Keratinocyte (primary cell): Measurements from ENCODE around the gene PLXNB2. TPM values are rescaled to one million over a fixed set of nuclear protein-coding genes. Genes with fewer than 3 reads are reported as not detected.
A peak's percentile ranks its signal among the peaks of the same experiment; 100 is the strongest.

Experiments
- DNase-seq: peaks from one replicate; pipeline ENCODE4 v3.0.0-alpha.2; 2011; ENCODE audit warnings: low read depth, missing footprints, low spot score
- FAIRE-seq: peaks from 2 replicates; lab custom pipeline; 2011; peaks lifted over from hg19 to GRCh38; lab: Jason Lieb, UNC
- H2AFZ ChIP-seq: 2 replicates; pipeline ENCODE4 v1.6.0; 2012; ENCODE audit warnings: low read length, control low read depth, inconsistent platforms; ENCODE audit not compliant: control insufficient read depth
- H3K27ac ChIP-seq: 2 replicates; pipeline ENCODE4 v1.5.1; 2011; ENCODE audit warnings: low read length; ENCODE audit not compliant: control insufficient read depth, insufficient read depth
- H3K27me3 ChIP-seq: 3 replicates; pipeline ENCODE4 v1.6.0; 2011; ENCODE audit warnings: low read length; ENCODE audit not compliant: control insufficient read depth, insufficient read depth; ENCODE audit errors: extremely low read depth
- H3K36me3 ChIP-seq, 2 experiments: 2 replicates in 1 of 2; 3 replicates in 1 of 2; pipeline ENCODE4 v1.5.1; 2011; ENCODE audit warnings: low read length in 2 of 2, mild to moderate bottlenecking in 1 of 2; ENCODE audit not compliant: control insufficient read depth in 2 of 2, insufficient read depth in 2 of 2; ENCODE audit errors: extremely low read depth in 1 of 2
- H3K4me1 ChIP-seq: 3 replicates; pipeline ENCODE4 v1.5.1; 2011; ENCODE audit warnings: low read length; ENCODE audit not compliant: control insufficient read depth, insufficient read depth; ENCODE audit errors: extremely low read depth
- H3K4me2 ChIP-seq: 3 replicates; pipeline ENCODE4 v1.6.0; 2011; ENCODE audit warnings: low read depth, low read length; ENCODE audit not compliant: control insufficient read depth, insufficient read depth; ENCODE audit errors: extremely low read depth
- H3K4me3 ChIP-seq, 3 experiments: fragments of 200-600 bp in 1 of 3; sonication (generic) in 1 of 3; 2 replicates in 2 of 3; 3 replicates in 1 of 3; pipeline ENCODE4 v1.5.1; 2011 to 2016; ENCODE audit warnings: low read length in 3 of 3, mild to moderate bottlenecking in 3 of 3, control low read depth in 2 of 3, inconsistent platforms in 1 of 3, low read depth in 1 of 3, mixed read lengths in 1 of 3, mixed run types in 1 of 3, moderate library complexity in 1 of 3; ENCODE audit not compliant: control insufficient read depth in 2 of 3, insufficient read depth in 2 of 3; ENCODE audit errors: extremely low read depth in 1 of 3
- H3K79me2 ChIP-seq: 2 replicates; pipeline ENCODE4 v1.6.0; 2012; ENCODE audit warnings: low read length; ENCODE audit not compliant: control insufficient read depth, insufficient read depth
- H3K9ac ChIP-seq: 3 replicates; pipeline ENCODE4 v1.6.0; 2011; ENCODE audit warnings: low read length; ENCODE audit not compliant: control insufficient read depth, insufficient read depth; ENCODE audit errors: extremely low read depth
- H3K9me1 ChIP-seq: 3 replicates; pipeline ENCODE4 v1.6.0; 2011; ENCODE audit warnings: low read length; ENCODE audit not compliant: control insufficient read depth, insufficient read depth; ENCODE audit errors: extremely low read depth
- H3K9me3 ChIP-seq: 2 replicates; pipeline ENCODE4 v1.5.1; 2012; ENCODE audit warnings: low read depth, low read length; ENCODE audit not compliant: control insufficient read depth
- H4K20me1 ChIP-seq: 3 replicates; pipeline ENCODE4 v1.6.0; 2011; ENCODE audit warnings: low read length; ENCODE audit not compliant: control insufficient read depth, insufficient read depth; ENCODE audit errors: extremely low read depth
- EZH2 ChIP-seq: IDR thresholded peaks from one replicate; pipeline ENCODE4 v1.6.1; 2012; ENCODE audit warnings: inconsistent platforms, mild to moderate bottlenecking, low read length, moderate library complexity
- dilution Hi-C: fragments of 300-500 bp; cut with MboI; formaldehyde crosslinking; loops from one replicate; pipeline ENCODE4 v1.7.0; 2020; ENCODE audit warnings: low sequenced_read_pairs; ENCODE audit not compliant: extremely low pct_ligation_motif_present
- polyA plus RNA-seq, 5 experiments: library from polyadenylated mRNA; depleted of rRNA in 3 of 5; stranded (reverse) in 3 of 5; stranded (forward) in 1 of 5; unstranded in 1 of 5; fragments of >200 nt; gene quantifications; 1 replicate in 1 of 5; 2 replicates in 3 of 5; 3 replicates in 1 of 5; pipeline versions ENCODE4 v1.2.1 to v1.2.3, GENCODE V29; 2011 to 2012; ENCODE audit warnings: missing spikeins in 2 of 5, low read depth in 1 of 5, low replicate concordance in 1 of 5
- TF ChIP-seq, protein P1 (sequence below), 3 experiments: IDR thresholded peaks in 1 of 3; conservative IDR thresholded peaks in 1 of 3; optimal IDR thresholded peaks in 1 of 3; 2 replicates in 2 of 3; 3 replicates in 1 of 3; pipeline versions ENCODE3 to v1.5.1; 2011; ENCODE audit warnings: low read length in 3 of 3, mild to moderate bottlenecking in 3 of 3, moderate library complexity in 2 of 3, control low read depth in 1 of 3, inconsistent platforms in 1 of 3; ENCODE audit not compliant: insufficient read depth in 2 of 3; ENCODE audit errors: extremely low read depth in 1 of 3

PLXNB2 gene
- polyA plus RNA-seq, 1 donor (not counting 4 experiments of a cell fraction or from before 2014, with no cell fraction given), result 44.3 TPM

DNA sequence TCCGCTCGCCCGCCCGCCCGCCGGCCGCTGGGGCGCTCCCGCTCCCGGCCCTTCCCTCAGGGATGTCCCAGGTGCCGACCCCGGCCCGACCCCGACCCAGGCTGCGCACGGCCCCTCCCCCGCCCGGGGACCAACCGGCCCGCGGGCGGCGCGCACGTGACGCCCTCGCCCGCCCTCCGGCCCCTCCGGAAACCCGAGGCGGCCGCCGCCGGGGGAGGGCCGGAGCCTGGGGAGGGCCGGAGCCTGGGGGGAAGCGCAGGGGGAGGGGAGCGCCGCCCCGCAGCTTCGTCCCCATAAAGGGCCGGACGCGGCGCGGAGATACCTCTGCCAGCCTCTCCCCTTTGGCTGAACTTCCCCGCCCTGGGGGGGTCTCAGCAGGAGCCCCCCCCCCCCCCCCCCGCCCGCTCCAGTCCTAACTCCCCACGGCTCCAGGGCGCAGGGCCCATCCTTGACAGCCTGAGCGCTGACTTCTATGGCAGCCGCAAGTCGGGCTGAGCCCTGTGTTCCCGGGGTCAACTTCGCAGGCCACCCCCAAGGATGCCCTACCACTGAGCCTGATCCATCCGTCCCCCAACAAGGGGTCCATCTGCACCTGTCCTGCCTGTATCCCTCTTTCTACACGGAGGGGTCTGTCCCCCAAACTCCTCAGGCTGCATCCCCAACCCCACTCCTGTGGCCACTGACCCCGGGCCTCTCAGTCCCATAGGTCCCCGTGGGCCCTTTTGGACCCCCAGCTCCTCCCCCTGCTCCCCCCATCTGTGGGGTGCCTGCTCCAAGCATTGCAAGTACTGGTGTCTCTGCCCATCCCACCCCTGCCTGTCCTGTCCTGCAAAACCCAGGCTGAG lies 45.6 kb downstream of the PLXNB2 start, which contains the start of gene MAPK12:
MAPK12 (minus strand) TSS at position 69 of the 845 bp plus-strand sequence. CDS start 174 bp downstream, outside the sequence.
- H3K4me3 ChIP-seq, result peak within 1 kb of the TSS; percentile 29 to 57 (median 42)
- TF ChIP-seq EZH2, result no peak
- TF ChIP-seq, protein P1, sequence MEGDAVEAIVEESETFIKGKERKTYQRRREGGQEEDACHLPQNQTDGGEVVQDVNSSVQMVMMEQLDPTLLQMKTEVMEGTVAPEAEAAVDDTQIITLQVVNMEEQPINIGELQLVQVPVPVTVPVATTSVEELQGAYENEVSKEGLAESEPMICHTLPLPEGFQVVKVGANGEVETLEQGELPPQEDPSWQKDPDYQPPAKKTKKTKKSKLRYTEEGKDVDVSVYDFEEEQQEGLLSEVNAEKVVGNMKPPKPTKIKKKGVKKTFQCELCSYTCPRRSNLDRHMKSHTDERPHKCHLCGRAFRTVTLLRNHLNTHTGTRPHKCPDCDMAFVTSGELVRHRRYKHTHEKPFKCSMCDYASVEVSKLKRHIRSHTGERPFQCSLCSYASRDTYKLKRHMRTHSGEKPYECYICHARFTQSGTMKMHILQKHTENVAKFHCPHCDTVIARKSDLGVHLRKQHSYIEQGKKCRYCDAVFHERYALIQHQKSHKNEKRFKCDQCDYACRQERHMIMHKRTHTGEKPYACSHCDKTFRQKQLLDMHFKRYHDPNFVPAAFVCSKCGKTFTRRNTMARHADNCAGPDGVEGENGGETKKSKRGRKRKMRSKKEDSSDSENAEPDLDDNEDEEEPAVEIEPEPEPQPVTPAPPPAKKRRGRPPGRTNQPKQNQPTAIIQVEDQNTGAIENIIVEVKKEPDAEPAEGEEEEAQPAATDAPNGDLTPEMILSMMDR (optimal IDR thresholded peaks at IDR 0.05 in 1 of 3, IDR thresholded peaks at IDR 0.05 in 1 of 3, conservative IDR thresholded peaks at IDR 0.05 in 1 of 3; ENCODE audit: extremely low read depth in 1 of 3, insufficient read depth in 2 of 3, low read length in 3 of 3), result no peak
- peaks cover 0 to 2% of the 10 kb centered on the region in 2 experiments for H3K36me3 ChIP-seq
- H3K79me2 ChIP-seq, result no peaks in the 10 kb centered on the region
- DNase-seq (no peak), FAIRE-seq (no peak)
- H4K20me1 ChIP-seq, result no peaks in the 10 kb centered on the region
- H3K9me3 ChIP-seq, result no peaks in the 10 kb centered on the region
- H2AFZ ChIP-seq, result peak within 1 kb of the TSS; percentile 53
- dilution Hi-C loops, result no loop called here
- no peak within 1 kb of the TSS for H3K27ac ChIP-seq
- H3K9me1 ChIP-seq, result no peaks in the 10 kb centered on the region
- no peaks in the 10 kb centered on the region for H3K27me3 ChIP-seq
- H3K4me2 ChIP-seq, result peak within 1 kb of the TSS; percentile 63
- peak within 1 kb of the TSS; percentile 62 for H3K9ac ChIP-seq
- peaks cover 14% of the 10 kb centered on the region for H3K4me1 ChIP-seq

DNA sequence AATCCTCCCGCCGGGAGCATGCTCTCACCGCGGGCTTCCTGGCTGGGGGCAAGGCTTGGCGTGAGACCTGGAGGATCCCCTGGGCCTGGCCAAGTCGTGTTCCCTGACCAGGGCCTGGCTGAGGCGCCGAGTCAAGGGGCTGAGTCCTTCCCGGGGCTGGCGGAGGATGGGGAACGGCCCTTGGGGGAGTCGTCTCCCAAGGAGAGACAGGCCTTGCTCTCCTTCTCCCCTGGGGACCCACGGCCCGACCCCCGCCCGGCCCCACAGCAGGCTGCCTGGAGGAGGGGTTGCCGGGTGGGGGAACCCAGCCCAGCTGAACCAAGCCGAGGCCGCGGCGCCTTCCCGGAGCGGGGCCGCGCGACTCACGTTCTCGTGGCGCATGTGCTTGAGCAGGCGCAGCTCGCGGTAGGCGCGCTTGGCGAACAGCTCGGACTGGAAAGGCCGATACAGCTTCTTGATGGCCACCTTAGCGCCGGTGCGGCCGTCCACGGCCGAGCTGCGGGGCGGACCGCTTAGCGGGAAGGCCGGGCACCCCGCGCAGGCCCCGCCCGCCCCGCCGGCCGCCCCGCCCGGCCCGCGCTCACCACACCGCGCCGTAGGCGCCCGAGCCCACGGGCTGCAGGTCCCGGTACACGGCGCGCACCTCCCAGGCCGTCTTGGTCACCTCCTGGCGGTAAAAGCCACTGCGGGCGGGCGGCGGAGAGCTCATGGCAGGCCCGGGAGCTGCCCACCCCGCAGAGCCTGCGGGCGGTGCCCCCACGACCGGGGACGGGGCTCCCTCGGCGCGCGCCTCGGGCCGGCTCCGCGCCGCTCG lies 46.4 kb downstream of the PLXNB2 start:
- H3K4me1 ChIP-seq, result peaks cover 14% of the 10 kb centered on the region
- H3K4me2 ChIP-seq, result peak overlapping the region; percentile 63
- no peaks in the 10 kb centered on the region for H4K20me1 ChIP-seq
- H2AFZ ChIP-seq, result peak overlapping the region; percentile 53
- no peak overlapping the region for H3K27ac ChIP-seq
- FAIRE-seq (no peak), DNase-seq (no peak)
- peak overlapping the region; percentile 62 for H3K9ac ChIP-seq
- peak overlapping the region; percentile 29 to 57 (median 42) for H3K4me3 ChIP-seq
- H3K9me1 ChIP-seq, result no peaks in the 10 kb centered on the region
- TF ChIP-seq, protein P1 (optimal IDR thresholded peaks at IDR 0.05 in 1 of 3, IDR thresholded peaks at IDR 0.05 in 1 of 3, conservative IDR thresholded peaks at IDR 0.05 in 1 of 3; ENCODE audit: extremely low read depth in 1 of 3, insufficient read depth in 2 of 3, low read length in 3 of 3), result no peak
- no peak for TF ChIP-seq EZH2
- peaks cover 0 to 2% of the 10 kb centered on the region in 2 experiments for H3K36me3 ChIP-seq
- H3K79me2 ChIP-seq, result no peaks in the 10 kb centered on the region
- no peaks in the 10 kb centered on the region for H3K9me3 ChIP-seq
- H3K27me3 ChIP-seq, result no peaks in the 10 kb centered on the region
- dilution Hi-C loops, result no loop called here
